Activated CD8-positive, alpha-beta T cell treated with anti-CD3 and anti-CD28 coated beads for 36 hours (primary cell): ENCODE measurements around the gene TBC1D9. TPM values are rescaled to one million over a fixed set of nuclear protein-coding genes. Genes with fewer than 3 reads are reported as not detected.
"Not testable (repeated sequence)": the region's sequence is repeated elsewhere in the genome, so short reads cannot be mapped to it uniquely, and the experiment has no call there.

Source experiments
- ATAC-seq: fragments of 200-7000 bp; cut with Tn5 transposase; one replicate; pipeline ENCODE4 v1.10.0; 2021; ENCODE audit warnings: mild to moderate bottlenecking, moderate library complexity
- CTCF ChIA-PET: fragments of 350-600 bp; sonication (Branson Sonifier 250); formaldehyde crosslinking; loops from one replicate; lab custom pipeline; 2021; ENCODE audit warnings: antibody characterized with exemption; lab: Charles Lee
- POLR2A ChIA-PET: fragments of 350-600 bp; sonication (Branson Sonifier 250); formaldehyde crosslinking; loops from one replicate; lab custom pipeline; 2021; ENCODE audit warnings: antibody characterized with exemption; lab: Charles Lee
- DNase-seq: peaks from one replicate; pipeline ENCODE4 v3.0.0-alpha.2; 2020
- H3K27ac Mint-ChIP-seq: one replicate; pipeline ENCODE4 v1.8.0; 2021; ENCODE audit warnings: mild to moderate bottlenecking, mixed read lengths
- H3K27me3 Mint-ChIP-seq: one replicate; pipeline ENCODE4 v1.8.0; 2021; ENCODE audit warnings: mixed read lengths
- H3K36me3 Mint-ChIP-seq: one replicate; pipeline ENCODE4 v1.8.0; 2021; ENCODE audit warnings: low read depth, mixed read lengths
- H3K4me1 Mint-ChIP-seq: one replicate; pipeline ENCODE4 v1.8.0; 2021; ENCODE audit warnings: low read depth, mixed read lengths
- H3K4me3 Mint-ChIP-seq: one replicate; pipeline ENCODE4 v1.8.0; 2021; ENCODE audit warnings: mild to moderate bottlenecking, moderate library complexity, mixed read lengths
- H3K9me3 Mint-ChIP-seq: one replicate; pipeline ENCODE4 v1.8.0; 2021; ENCODE audit warnings: mixed read lengths
- CTCF ChIP-seq: fragments of 200-600 bp; IDR thresholded peaks from one replicate; pipeline ENCODE4 v1.8.0; 2022; ENCODE audit warnings: antibody characterized with exemption, mild to moderate bottlenecking
- intact Hi-C: fragments of 100-400 bp; cut with micrococcal nuclease; formaldehyde crosslinking; loops from one replicate; pipeline ENCODE4 v1.10.0; 2022
- total RNA-seq, 2 experiments: library from RNA; stranded (reverse); gene quantifications; one replicate each; pipeline ENCODE4 v1.2.3, GENCODE V29; 2021

Gene TBC1D9
- total RNA-seq, 2 experiments from 2014 or later = not detected

- ATAC-seq (no peak), DNase-seq (no peak)
- no peaks in the 10 kb centered on the region for H3K36me3 Mint-ChIP-seq
- H3K4me3 Mint-ChIP-seq = no peak overlapping the region
- intact Hi-C loops = no loop called here
- H3K27me3 Mint-ChIP-seq = peaks cover 36% of the 10 kb centered on the region
- H3K4me1 Mint-ChIP-seq = peaks cover 8% of the 10 kb centered on the region
- TF ChIP-seq CTCF = no peak
- H3K27ac Mint-ChIP-seq = no peak overlapping the region
- no peaks in the 10 kb centered on the region for H3K9me3 Mint-ChIP-seq
- CTCF ChIA-PET = no interaction called here
- POLR2A ChIA-PET = no interaction called here
These were observed 1.0 kb downstream of the TBC1D9 start for GRCh38 chr4:140754918-140755773.

- TF ChIP-seq CTCF = no peak
- no peak for DNase-seq
- Mint-ChIP-seq H3K27me3 (peaks cover 36% of the 10 kb centered on the region), H3K9me3 (peaks cover 2% of the 10 kb centered on the region), H3K27ac (no peak overlapping the region), H3K4me3 (no peak overlapping the region), H3K36me3 (no peaks in the 10 kb centered on the region), H3K4me1 (peaks cover 8% of the 10 kb centered on the region)
- intact Hi-C loops = no loop called here
- CTCF ChIA-PET = interaction anchor here (0.6 kb wide), 1 partner anchor 812 kb away, joined by 3 read pairs; no protein-coding TSS in a partner anchor
- POLR2A ChIA-PET = no interaction called here
- ATAC-seq = no peak
These were observed 2.9 kb downstream of the TBC1D9 start for GRCh38 chr4:140753329-140753728.

GRCh38 chr4:140752291-140753068 lies 3.7 kb downstream of the TBC1D9 start:
- no peak overlapping the region for H3K4me3 Mint-ChIP-seq
- ATAC-seq = no peak
- POLR2A ChIA-PET = no interaction called here

GRCh38 chr4:140750470-140750869 lies 5.7 kb downstream of the TBC1D9 start:
- no peak for DNase-seq
- peaks cover 9% of the 10 kb centered on the region for H3K9me3 Mint-ChIP-seq
- no peak overlapping the region for H3K4me3 Mint-ChIP-seq
- no peaks in the 10 kb centered on the region for H3K36me3 Mint-ChIP-seq
- no peak overlapping the region for H3K27ac Mint-ChIP-seq
- no peak for ATAC-seq
- TF ChIP-seq CTCF = no peak
- H3K27me3 Mint-ChIP-seq = peaks cover 32% of the 10 kb centered on the region
- CTCF ChIA-PET = no interaction called here
- no peaks in the 10 kb centered on the region for H3K4me1 Mint-ChIP-seq
- intact Hi-C loops = no loop called here
- POLR2A ChIA-PET = no interaction called here

More at GRCh38 chr4:140752291-140753068, 3.7 kb downstream of the TBC1D9 start:
- H3K27ac Mint-ChIP-seq = no peak overlapping the region
- H3K9me3 Mint-ChIP-seq = peaks cover 7% of the 10 kb centered on the region
- no peak for DNase-seq
- no peak for TF ChIP-seq CTCF
- H3K36me3 Mint-ChIP-seq = no peaks in the 10 kb centered on the region
- peaks cover 37% of the 10 kb centered on the region for H3K27me3 Mint-ChIP-seq
- CTCF ChIA-PET = interaction anchor here (0.6 kb wide), 1 partner anchor 811 kb away, joined by 3 read pairs; no protein-coding TSS in a partner anchor
- intact Hi-C loops = no loop called here
- H3K4me1 Mint-ChIP-seq = peaks cover 6% of the 10 kb centered on the region

- ATAC-seq = no peak
- Mint-ChIP-seq H3K36me3 (no peaks in the 10 kb centered on the region), H3K9me3 (peaks cover 9% of the 10 kb centered on the region), H3K27me3 (peaks cover 22% of the 10 kb centered on the region), H3K4me1 (no peaks in the 10 kb centered on the region), H3K4me3 (no peak overlapping the region), H3K27ac (no peak overlapping the region)
- TF ChIP-seq CTCF = no peak
- intact Hi-C loops = no loop called here
- ChIA-PET POLR2A (no interaction called here), CTCF (no interaction called here)
- no peak for DNase-seq
These were observed 8.0 kb downstream of the TBC1D9 start for GRCh38 chr4:140748171-140748570.

- H3K9me3 Mint-ChIP-seq, DNase-seq, H3K36me3 Mint-ChIP-seq, H3K27ac Mint-ChIP-seq, H3K4me3 Mint-ChIP-seq, intact Hi-C loops, CTCF ChIA-PET, H3K4me1 Mint-ChIP-seq, ATAC-seq, POLR2A ChIA-PET: not testable (repeated sequence)
- peaks cover 19% of the 10 kb centered on the region for H3K27me3 Mint-ChIP-seq
These were observed 9.6 kb downstream of the TBC1D9 start for GRCh38 chr4:140746546-140746945.
